Measurements from ENCODE around the gene ADCY9. TPM values are rescaled to one million over a fixed set of nuclear protein-coding genes. Genes with fewer than 3 reads are reported as not detected.
"Not testable (repeated sequence)": the region's sequence is repeated elsewhere in the genome, so short reads cannot be mapped to it uniquely, and the experiment has no call there.

Gene ADCY9
- total RNA-seq, 1 experiment from 2014 or later: 14.2 TPM

DNA sequence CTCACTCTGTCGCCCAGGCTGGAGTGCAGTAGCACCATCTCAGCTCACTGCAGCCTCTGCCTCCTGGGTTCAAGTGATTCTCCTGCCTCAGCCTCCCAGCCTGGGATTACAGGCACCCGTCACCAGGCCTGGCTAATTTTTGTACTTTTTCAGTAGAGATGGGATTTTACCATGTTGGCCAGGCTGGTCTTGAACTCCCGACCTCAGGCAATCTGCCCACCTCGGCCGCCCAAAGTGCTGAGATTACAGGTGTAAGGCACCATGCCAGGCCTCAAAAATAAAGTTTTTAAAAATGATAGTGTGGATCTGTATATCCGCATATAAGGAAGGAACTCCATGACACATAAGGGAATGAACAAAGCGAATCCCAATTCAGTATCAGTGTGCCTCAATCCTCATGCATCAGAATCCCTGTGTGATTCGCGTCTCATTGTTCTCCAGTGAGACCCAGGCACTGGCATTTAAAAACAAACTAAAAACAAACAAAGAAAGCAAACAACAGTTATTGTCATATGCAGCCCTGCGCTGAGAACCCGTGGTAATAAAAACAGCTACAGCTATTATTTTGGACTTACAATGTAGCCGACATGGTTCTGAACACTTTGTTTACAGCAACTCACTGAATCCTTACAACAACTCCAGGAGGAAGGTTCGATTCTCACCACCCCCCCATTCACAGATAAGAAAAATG lies 181.6 kb downstream of the ADCY9 start:
- Mint-ChIP-seq H3K36me3 (ENCODE audit: insufficient read depth, unreplicated experiment) (no peaks in the 10 kb centered on the region), H3K27me3 (ENCODE audit: insufficient read depth, unreplicated experiment) (no peaks in the 10 kb centered on the region), H3K27ac (ENCODE audit: low read depth, unreplicated experiment) (no peak overlapping the region), H3K4me3 (ENCODE audit: unreplicated experiment) (no peak overlapping the region), H3K9me3 (ENCODE audit: unreplicated experiment) (no peaks in the 10 kb centered on the region), H3K4me1 (ENCODE audit: insufficient read depth, unreplicated experiment) (no peaks in the 10 kb centered on the region)
- CTCF ChIA-PET: no interaction called here
- BruUV-seq (replicated peaks): no TSS peak
- TF ChIP-seq, protein P1, sequence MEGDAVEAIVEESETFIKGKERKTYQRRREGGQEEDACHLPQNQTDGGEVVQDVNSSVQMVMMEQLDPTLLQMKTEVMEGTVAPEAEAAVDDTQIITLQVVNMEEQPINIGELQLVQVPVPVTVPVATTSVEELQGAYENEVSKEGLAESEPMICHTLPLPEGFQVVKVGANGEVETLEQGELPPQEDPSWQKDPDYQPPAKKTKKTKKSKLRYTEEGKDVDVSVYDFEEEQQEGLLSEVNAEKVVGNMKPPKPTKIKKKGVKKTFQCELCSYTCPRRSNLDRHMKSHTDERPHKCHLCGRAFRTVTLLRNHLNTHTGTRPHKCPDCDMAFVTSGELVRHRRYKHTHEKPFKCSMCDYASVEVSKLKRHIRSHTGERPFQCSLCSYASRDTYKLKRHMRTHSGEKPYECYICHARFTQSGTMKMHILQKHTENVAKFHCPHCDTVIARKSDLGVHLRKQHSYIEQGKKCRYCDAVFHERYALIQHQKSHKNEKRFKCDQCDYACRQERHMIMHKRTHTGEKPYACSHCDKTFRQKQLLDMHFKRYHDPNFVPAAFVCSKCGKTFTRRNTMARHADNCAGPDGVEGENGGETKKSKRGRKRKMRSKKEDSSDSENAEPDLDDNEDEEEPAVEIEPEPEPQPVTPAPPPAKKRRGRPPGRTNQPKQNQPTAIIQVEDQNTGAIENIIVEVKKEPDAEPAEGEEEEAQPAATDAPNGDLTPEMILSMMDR (IDR thresholded peaks at IDR 0.05; ENCODE audit: unreplicated experiment): no peak
- DNase-seq (ENCODE audit: unreplicated experiment): no peak
- POLR2A ChIA-PET: no interaction called here
- intact Hi-C loops (cut with micrococcal nuclease): no loop called here

DNA sequence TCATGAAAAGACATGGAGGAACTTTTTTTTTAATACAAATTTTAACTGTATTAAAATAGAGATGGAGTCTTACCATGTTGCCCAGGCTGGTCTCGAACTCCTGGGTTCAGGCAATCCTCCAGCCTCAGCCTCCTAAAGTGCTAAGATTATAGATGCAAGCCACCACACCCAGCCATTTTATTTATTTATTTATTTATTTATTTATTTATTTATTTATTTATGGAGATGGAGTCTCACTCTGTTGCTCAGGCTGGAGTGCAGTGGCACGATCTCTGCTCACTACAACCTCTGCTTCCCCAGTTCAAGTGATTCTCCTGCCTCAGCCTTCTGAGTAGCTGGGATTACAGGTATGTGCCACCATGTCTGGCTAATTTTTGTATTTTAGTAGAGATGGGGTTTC lies 189.1 kb downstream of the ADCY9 start:
- H3K36me3 Mint-ChIP-seq (ENCODE audit: insufficient read depth, unreplicated experiment); H3K4me3 Mint-ChIP-seq (ENCODE audit: unreplicated experiment); H3K27ac Mint-ChIP-seq (ENCODE audit: low read depth, unreplicated experiment); H3K9me3 Mint-ChIP-seq (ENCODE audit: unreplicated experiment); intact Hi-C loops (cut with micrococcal nuclease); H3K4me1 Mint-ChIP-seq (ENCODE audit: insufficient read depth, unreplicated experiment); BruUV-seq (replicated peaks); DNase-seq (ENCODE audit: unreplicated experiment): not testable (repeated sequence)
- CTCF ChIA-PET: interaction anchor here (1.0 kb wide), 1 partner anchor 14 kb away, joined by 5 read pairs; no protein-coding TSS in a partner anchor
- POLR2A ChIA-PET: interaction anchor here (0.8 kb wide), 1 partner anchor 12 kb away, joined by 5 read pairs; no protein-coding TSS in a partner anchor
- H3K27me3 Mint-ChIP-seq (ENCODE audit: insufficient read depth, unreplicated experiment): peaks cover 12% of the 10 kb centered on the region

GRCh38 chr16:3924763-3925162 lies 191.5 kb downstream of the ADCY9 start:
- Mint-ChIP-seq H3K27ac (ENCODE audit: low read depth, unreplicated experiment) (no peak overlapping the region), H3K4me1 (ENCODE audit: insufficient read depth, unreplicated experiment) (no peaks in the 10 kb centered on the region), H3K27me3 (ENCODE audit: insufficient read depth, unreplicated experiment) (peaks cover 12% of the 10 kb centered on the region), H3K36me3 (ENCODE audit: insufficient read depth, unreplicated experiment) (peaks cover 4% of the 10 kb centered on the region), H3K4me3 (ENCODE audit: unreplicated experiment) (no peak overlapping the region), H3K9me3 (ENCODE audit: unreplicated experiment) (no peaks in the 10 kb centered on the region)
- POLR2A ChIA-PET: no interaction called here
- DNase-seq (ENCODE audit: unreplicated experiment): no peak
- BruUV-seq (replicated peaks): no TSS peak
- intact Hi-C loops (cut with micrococcal nuclease): no loop called here
- CTCF ChIA-PET: interaction anchor here (0.6 to 2.0 kb wide), 4 partner anchors 14 to 96 kb away, joined by 3 to 15 read pairs (median 3); no protein-coding TSS in a partner anchor
- TF ChIP-seq, protein P1 (IDR thresholded peaks at IDR 0.05; ENCODE audit: unreplicated experiment): no peak

DNA sequence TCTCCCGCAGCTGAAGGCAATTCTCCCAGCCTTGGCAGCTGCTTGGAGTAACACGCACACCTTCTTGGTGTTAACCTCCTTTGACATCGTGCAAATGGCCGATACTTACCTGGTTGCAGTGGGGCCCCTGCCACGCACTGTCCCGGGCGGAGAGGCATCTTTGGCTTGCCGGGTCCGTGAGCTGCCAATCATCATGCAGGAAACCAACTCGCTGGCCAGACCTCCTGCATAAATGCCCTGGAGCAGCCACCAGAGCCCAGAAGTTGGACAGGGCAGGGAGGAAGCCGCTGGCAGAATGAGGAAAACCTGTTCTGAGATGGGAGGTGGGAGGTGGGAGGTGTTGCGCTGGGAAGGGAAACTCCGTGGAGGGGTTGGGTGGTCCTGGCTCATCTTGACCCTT lies 194.0 kb downstream of the ADCY9 start:
- H3K4me1 Mint-ChIP-seq (ENCODE audit: insufficient read depth, unreplicated experiment): no peaks in the 10 kb centered on the region
- ChIA-PET CTCF (no interaction called here), POLR2A (no interaction called here)
- TF ChIP-seq, protein P1 (IDR thresholded peaks at IDR 0.05; ENCODE audit: unreplicated experiment): no peak
- no peak overlapping the region for H3K27ac Mint-ChIP-seq (ENCODE audit: low read depth, unreplicated experiment)
- DNase-seq (ENCODE audit: unreplicated experiment): no peak
- intact Hi-C loops (cut with micrococcal nuclease): no loop called here
- H3K36me3 Mint-ChIP-seq (ENCODE audit: insufficient read depth, unreplicated experiment): peaks cover 4% of the 10 kb centered on the region
- H3K27me3 Mint-ChIP-seq (ENCODE audit: insufficient read depth, unreplicated experiment): peaks cover 12% of the 10 kb centered on the region
- no peak overlapping the region for H3K4me3 Mint-ChIP-seq (ENCODE audit: unreplicated experiment)
- H3K9me3 Mint-ChIP-seq (ENCODE audit: unreplicated experiment): no peaks in the 10 kb centered on the region
- BruUV-seq (replicated peaks): no TSS peak

Measured in MCF 10A (cell line).